HL-60 (cell line): ENCODE data around the gene LYSMD4.

Experiments
- DNase-seq, 2 experiments: peaks; one replicate each; pipeline ENCODE4 v3.0.0-alpha.2; 2010 to 2020; ENCODE audit warnings: low read depth in 1 of 2, low spot score in 1 of 2
- H3K27ac ChIP-seq: fragments of 250-450 bp; sonication (Bioruptor Pico); replicated peaks from 2 replicates; pipeline ENCODE4 v1.5.1; 2020; ENCODE audit warnings: mild to moderate bottlenecking, moderate library complexity
- H3K27me3 ChIP-seq: fragments of 250-450 bp; sonication (Bioruptor Pico); 2 replicates; pipeline ENCODE4 v1.5.1; 2021; ENCODE audit warnings: mild to moderate bottlenecking, moderate library complexity; ENCODE audit not compliant: insufficient read depth, poor library complexity, severe bottlenecking
- H3K4me3 ChIP-seq: replicated peaks from 2 replicates; pipeline ENCODE4 v1.5.1; 2011; ENCODE audit warnings: mild to moderate bottlenecking, control low read depth, low read length; ENCODE audit not compliant: insufficient read depth
- GABPA ChIP-seq: IDR thresholded peaks from 2 replicates; pipeline ENCODE4 v1.6.1; 2012; ENCODE audit warnings: low read depth
- POLR2AphosphoS5 ChIP-seq: IDR thresholded peaks from 2 replicates; pipeline ENCODE4 v1.6.1; 2012; ENCODE audit warnings: low read depth
- SPI1 ChIP-seq: IDR thresholded peaks from 2 replicates; pipeline ENCODE4 v1.6.1; 2012; ENCODE audit warnings: low read depth, mild to moderate bottlenecking, borderline replicate concordance
- TF ChIP-seq, protein P1 (sequence below): IDR thresholded peaks from one replicate; pipeline ENCODE4 v1.5.1; 2011; ENCODE audit warnings: low read length, control low read depth, inconsistent platforms; ENCODE audit not compliant: insufficient read depth
- TF ChIP-seq, protein P2 (sequence below): IDR thresholded peaks from 2 replicates; pipeline ENCODE4 v1.6.1; 2012; ENCODE audit warnings: low read depth; ENCODE audit not compliant: insufficient replicate concordance

LYSMD4 gene

DNA sequence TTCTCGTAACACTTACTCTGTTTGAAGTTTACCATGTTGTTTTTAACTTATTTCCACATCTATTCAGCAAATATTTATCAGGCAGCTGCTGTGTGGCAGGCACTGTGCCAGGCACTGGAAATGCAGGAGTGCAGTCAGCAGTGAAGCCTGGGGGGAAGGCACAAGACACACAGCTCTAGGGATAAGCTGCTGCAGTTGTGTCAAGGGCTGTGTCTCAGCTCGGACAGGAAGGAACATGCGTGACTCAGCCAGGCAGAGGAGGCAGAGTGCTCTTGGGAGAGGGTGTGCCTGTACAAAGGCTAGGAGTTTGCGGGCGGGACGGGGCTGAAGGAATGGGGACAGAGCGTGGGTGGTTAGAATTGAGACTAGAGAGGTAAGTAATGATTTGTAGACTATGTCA, 24.7 kb downstream of the LYSMD4 start:
- no peak overlapping the region for H3K27ac ChIP-seq
- TF ChIP-seq, protein P1, sequence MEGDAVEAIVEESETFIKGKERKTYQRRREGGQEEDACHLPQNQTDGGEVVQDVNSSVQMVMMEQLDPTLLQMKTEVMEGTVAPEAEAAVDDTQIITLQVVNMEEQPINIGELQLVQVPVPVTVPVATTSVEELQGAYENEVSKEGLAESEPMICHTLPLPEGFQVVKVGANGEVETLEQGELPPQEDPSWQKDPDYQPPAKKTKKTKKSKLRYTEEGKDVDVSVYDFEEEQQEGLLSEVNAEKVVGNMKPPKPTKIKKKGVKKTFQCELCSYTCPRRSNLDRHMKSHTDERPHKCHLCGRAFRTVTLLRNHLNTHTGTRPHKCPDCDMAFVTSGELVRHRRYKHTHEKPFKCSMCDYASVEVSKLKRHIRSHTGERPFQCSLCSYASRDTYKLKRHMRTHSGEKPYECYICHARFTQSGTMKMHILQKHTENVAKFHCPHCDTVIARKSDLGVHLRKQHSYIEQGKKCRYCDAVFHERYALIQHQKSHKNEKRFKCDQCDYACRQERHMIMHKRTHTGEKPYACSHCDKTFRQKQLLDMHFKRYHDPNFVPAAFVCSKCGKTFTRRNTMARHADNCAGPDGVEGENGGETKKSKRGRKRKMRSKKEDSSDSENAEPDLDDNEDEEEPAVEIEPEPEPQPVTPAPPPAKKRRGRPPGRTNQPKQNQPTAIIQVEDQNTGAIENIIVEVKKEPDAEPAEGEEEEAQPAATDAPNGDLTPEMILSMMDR, result no peak
- TF ChIP-seq SPI1 (no peak), GABPA (no peak), POLR2AphosphoS5 (no peak)
- TF ChIP-seq, protein P2, sequence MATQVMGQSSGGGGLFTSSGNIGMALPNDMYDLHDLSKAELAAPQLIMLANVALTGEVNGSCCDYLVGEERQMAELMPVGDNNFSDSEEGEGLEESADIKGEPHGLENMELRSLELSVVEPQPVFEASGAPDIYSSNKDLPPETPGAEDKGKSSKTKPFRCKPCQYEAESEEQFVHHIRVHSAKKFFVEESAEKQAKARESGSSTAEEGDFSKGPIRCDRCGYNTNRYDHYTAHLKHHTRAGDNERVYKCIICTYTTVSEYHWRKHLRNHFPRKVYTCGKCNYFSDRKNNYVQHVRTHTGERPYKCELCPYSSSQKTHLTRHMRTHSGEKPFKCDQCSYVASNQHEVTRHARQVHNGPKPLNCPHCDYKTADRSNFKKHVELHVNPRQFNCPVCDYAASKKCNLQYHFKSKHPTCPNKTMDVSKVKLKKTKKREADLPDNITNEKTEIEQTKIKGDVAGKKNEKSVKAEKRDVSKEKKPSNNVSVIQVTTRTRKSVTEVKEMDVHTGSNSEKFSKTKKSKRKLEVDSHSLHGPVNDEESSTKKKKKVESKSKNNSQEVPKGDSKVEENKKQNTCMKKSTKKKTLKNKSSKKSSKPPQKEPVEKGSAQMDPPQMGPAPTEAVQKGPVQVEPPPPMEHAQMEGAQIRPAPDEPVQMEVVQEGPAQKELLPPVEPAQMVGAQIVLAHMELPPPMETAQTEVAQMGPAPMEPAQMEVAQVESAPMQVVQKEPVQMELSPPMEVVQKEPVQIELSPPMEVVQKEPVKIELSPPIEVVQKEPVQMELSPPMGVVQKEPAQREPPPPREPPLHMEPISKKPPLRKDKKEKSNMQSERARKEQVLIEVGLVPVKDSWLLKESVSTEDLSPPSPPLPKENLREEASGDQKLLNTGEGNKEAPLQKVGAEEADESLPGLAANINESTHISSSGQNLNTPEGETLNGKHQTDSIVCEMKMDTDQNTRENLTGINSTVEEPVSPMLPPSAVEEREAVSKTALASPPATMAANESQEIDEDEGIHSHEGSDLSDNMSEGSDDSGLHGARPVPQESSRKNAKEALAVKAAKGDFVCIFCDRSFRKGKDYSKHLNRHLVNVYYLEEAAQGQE, result no peak
- DNase-seq, result no peak
- H3K4me3 ChIP-seq, result no peak overlapping the region
- H3K27me3 ChIP-seq, result no peaks in the 10 kb centered on the region

DNA sequence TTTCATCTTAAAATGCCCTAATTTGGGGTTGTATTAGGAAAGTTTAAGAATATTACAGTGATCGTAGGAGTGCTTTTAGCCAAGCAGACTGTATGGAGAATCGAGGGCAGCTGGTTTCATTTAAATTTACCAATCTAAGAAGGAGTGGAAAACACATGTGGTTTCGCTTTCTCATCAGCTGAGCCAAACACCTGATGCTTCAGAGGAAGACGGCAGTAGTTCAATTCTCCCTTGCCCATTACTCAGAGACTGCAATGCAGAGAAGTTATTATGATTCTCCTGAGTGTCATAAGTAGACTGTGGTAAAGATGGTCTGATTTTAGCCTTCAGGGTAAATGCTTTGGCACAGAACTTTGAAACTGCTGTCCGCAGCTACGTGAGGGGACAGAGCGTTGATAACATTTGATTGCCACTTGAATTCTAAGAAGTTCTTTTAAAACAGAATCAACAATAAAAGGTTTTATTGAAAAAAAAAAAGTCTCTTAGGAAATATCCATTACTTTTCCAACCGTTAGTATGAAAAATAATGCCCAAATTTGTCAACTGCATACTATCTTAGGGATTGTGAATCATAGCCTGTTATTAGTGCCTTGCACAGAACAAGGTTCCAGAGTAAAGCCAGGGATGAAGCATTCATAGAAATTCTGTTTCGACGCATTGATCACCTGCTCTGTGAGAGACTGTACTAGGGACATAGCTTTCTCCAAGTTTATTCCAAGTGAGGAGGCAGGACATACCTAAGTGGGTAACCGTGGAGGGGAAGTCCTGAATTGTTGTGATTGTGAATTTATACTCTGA, 25.6 kb downstream of the LYSMD4 start:
- no peak for TF ChIP-seq POLR2AphosphoS5
- TF ChIP-seq SPI1, result no peak
- TF ChIP-seq, protein P1, result no peak
- no peak for TF ChIP-seq GABPA
- TF ChIP-seq, protein P2, result no peak
- H3K27me3 ChIP-seq, result no peaks in the 10 kb centered on the region
- H3K4me3 ChIP-seq, result no peak overlapping the region
- no peak for DNase-seq
- H3K27ac ChIP-seq, result no peak overlapping the region

DNA sequence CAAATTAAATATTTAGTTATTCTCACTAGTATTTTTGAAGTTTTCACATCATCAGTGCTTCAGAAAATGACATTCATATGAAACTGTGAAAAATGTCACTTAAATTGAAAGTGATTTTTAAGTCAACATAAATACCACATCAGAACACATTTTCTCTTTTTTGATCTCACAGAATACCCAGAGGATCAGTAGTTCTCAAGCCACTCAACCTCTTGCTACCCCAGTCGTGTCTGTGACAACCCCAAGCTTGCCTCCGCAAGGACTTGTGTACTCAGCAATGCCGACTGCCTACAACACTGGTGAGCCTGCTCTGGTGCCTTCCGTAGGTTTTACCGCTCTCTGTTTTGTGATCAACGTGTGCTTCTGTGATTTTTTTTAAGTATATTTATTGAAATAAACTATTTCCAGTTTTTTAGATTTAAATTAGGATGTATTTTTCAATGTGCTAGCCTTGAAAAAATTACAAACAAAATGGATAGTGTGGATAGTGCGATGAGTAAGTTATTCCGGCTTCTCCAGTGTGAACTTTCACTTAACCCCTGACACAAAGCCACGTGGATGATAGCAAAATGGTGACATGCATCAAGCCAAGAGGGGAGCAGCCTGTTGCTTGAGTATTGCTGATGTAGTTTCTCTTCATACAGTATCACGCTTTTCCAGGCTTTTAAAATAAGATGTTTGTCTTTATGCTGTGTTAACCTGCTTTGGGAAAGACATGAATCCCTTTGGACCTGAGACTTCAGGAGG, 26.5 kb downstream of the LYSMD4 start:
- Histone ChIP-seq H3K27me3 (no peaks in the 10 kb centered on the region), H3K27ac (no peak overlapping the region), H3K4me3 (no peak overlapping the region)
- DNase-seq, result no peak
- TF ChIP-seq, protein P1, result no peak
- TF ChIP-seq POLR2AphosphoS5, result no peak
- TF ChIP-seq SPI1, result no peak
- TF ChIP-seq, protein P2, result no peak
- no peak for TF ChIP-seq GABPA
